CD4-positive, alpha-beta T cell treated with Interleukin-15 for 4 hours (primary cell): Measurements from ENCODE around the gene LRCH1.

Experiments used
- DNase-seq: peaks from one replicate; pipeline ENCODE4 v3.0.0-alpha.2; 2020; ENCODE audit warnings: low spot score

The LRCH1 gene

DNA sequence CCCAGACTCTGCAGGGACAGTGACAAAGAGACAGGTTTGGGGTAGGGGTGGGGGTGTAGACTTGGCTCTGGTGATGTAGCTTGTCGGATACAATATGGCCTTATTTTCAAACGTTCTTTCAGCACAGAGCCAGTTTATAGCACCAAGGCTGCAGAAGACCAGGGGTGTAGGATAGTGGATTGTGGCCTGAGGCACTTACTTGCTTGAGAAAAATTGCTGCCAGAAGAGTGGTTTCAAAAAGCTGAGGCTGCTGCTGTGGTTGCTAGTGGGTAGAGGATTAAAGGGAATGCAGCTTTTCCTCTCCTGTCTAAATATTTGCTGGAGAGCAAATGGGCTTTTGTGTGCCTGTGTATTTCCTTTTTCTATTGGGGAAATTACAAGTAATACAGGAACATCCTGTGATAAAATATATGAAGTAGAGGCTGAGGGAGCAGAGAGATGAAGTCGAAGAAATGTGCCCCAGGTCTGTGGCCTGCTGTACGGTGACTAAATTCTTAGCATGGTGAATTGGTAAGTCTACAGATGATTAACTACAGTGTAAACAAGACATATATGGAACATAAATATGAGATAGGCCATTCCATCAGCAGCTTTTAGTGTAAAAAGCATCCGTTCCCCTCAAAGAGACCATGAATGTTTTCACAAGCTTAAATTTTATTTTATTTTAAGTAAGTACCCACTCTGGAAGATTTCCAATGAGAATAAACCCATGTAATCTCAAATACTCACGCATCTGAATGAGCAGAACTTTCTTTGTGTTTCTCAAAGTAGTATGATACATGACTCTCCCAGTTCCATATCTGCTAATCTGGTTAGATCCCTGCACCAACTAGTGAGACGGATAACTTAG, 112.9 kb downstream of the LRCH1 start:
- DNase-seq = no peak

DNA sequence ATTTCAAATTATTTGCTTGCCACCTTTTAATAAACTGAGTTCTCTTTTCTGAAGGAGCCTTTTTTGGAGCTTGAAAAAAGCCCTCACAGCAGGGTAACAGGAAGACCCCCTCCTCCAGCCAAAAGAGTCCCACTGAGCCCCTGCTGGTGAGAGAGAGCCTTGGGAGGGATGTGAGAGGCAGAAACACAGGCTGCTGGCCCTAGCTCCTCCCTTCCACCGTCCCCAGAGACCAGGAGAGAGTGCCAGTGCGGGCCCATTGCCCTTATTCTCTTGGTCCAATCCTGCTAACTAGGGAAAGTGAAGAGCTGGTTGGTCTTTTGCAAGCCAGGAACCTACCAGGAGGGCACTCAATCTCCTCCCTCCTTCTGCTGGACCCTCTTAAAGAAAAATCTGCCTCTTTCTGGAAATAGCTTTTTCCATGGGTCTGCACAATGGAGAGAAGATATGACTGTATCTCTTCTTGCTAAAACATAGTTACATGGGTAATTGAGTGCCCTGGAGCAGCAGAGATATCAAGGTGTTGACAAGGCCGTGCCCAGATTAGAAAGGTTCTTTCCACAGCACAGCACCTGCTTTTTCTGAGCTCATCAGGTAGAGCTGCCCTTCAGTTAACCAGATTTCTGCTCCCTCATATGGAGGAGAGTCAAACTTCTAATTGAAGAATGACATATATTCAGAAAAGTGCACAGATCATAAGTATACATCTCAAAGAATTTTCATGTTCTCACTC, 113.9 kb downstream of the LRCH1 start:
- DNase-seq = no peak

DNA sequence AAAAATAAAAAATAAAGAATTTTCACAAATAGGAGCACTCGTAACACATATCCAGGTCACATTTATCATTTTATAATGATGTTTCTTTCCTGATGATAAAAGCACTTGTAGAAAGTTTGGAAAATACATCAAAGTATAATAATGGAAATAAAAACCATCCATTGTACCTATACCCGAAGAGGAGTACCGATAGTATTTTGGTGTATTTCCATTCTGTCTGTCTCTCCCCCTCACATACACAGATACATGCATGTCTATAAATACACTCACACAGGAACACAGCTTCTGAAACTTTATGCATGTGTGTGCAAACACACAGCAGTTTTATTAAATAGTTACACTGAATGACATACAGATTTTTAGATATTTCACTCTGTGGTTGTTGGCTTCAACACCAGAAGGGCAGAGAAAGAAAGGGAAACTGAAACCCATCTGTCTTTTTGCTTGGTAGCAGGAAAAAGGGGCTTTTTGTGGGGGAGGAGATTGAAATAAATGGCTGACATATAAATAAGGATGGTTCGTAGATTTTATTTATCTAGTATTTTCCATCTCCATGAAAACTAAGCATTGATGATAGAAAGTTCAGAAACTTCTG, 114.8 kb downstream of the LRCH1 start:
- peak; percentile 54 for DNase-seq

GRCh38 chr13:46668302-46668720, 115.3 kb downstream of the LRCH1 start:
- no peak for DNase-seq

DNA sequence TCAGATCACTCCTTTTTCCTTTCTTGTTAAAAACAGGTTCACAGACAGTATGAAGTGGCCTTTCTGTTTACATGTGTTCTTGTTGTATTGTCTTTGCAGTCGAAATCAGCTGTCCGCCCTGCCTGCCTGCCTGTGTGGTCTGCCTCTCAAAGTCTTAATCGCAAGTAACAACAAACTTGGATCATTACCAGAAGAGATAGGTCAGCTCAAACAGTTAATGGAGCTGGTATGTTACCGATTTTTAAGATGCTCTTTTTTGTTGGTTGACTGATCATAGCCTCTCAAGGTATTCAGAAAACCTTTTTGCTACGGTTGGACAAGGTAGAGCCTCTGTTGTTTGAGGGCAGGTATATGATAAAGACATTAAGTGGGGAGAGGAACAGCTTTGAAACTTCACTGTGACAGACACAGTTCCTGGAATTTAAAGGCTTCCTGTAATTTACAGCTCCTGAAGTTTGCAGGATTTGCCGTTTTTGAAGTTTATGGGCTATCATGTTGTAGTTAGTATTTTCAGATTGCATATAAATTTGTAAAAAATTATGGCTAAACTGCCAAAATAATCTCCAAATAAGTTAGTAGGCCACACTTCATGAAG, 116.1 kb downstream of the LRCH1 start:
- no peak for DNase-seq

DNA sequence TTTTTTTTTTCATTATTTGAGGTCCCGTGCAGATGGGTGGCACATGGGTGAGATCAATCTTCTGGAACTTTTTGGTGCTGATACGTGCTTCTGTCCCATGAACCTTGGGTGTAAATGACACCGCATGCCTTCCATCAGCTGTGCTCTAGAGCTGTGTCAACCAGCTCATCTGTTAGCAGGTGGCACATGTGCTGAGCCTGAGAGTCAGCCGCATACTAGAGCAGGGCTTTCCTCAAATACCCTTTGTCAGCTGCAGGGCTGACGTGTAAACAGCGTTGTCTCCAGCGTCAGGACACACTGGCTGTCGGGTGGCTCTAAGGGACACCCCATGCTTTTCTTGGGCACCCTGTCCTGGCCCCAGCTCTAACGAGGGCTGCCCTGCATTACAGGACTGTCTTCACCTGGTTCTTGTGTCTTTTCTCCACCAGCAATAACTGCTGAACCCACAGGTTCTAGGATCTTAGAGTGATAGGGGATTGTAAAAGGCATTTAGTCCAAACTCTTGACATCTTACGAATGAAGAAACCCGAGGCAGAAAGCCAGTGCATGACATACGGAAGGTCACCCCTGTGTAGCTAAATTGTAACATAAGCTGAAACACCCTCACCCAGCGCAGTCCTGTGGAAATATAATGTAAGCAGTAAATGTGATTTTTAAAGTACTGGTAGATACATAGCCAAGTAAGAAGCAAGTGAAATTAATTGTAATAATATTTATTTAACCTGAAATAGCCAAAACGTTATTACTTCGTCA, 119.5 kb downstream of the LRCH1 start:
- no peak for DNase-seq

- DNase-seq = no peak
These were observed 122.0 kb downstream of the LRCH1 start for GRCh38 chr13:46675016-46675415.

GRCh38 chr13:46676378-46676725, 123.4 kb downstream of the LRCH1 start:
- no peak for DNase-seq

DNA sequence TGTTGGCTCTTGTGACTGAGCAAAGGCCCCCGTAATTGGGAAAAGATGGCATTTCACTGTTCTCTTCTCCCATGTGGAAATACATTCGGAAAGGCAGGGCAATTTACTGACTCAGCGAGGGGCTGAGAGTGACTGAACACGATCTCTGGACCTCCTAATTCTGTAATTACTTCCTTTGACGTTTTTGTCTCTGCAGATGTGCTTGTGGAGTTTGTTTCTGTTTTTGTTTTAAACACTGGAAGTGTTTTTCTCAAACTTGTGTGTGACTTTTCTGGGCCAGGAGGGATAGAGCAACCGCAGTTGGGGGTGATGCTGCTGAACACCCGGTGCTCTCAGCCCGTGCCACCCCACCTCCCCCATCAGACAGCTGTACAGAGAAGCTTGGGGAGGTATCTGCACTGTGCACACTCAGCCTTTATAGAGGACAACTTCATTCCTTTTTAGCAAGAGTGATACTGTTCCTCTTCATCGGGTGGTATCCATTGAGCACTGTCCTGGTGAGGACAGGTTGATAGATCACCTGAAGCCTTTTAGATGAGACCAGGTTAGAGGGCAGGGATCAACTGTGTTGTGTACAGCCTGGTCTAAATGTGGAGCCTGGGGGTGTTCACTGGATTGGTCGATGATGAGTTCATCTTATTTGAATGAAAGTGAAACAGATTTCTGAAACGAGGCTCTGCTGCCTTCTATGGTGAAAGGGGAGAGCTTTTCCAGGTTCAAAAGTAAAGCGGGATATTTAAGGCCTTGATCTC, 126.6 kb downstream of the LRCH1 start:
- DNase-seq = peak; percentile 29

DNA sequence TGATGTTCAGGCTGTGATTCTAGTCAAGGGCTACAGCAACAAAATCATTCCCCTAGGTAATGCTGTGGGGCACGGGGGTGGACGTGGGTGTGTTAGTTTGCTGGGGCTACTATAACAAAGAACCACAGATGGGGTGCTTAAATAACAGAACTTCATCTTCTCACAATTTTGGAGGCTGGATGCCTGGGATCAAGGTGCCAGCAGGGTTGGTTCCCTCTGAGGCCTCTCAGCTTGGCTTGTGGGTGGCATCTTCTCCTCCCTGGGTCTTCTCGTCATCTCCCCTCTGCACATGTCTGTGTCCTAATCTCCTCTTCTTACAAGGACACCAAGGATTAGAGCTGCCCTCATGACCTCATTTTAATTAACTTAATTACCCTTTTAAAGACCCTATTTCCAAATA, 129.0 kb downstream of the LRCH1 start:
- DNase-seq = no peak

DNA sequence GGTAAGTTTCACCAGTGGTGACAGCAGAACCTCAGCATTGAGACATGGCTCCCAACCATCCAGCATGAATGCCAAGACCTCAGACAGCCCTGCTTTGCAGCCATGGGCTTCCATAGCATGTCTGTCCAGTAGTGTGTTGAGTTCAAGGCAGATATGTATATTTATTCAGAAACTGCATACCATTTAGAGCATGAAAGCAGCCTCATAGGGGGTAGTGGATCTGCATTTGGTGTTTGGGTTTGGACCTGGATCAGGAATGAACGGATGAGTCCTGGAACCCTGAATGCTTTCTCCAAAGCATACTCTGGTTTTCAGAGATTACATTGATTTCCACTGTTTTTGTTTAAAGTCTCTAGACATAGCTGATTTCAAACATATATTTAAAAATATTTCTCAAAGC, 129.7 kb downstream of the LRCH1 start:
- DNase-seq = no peak

DNA sequence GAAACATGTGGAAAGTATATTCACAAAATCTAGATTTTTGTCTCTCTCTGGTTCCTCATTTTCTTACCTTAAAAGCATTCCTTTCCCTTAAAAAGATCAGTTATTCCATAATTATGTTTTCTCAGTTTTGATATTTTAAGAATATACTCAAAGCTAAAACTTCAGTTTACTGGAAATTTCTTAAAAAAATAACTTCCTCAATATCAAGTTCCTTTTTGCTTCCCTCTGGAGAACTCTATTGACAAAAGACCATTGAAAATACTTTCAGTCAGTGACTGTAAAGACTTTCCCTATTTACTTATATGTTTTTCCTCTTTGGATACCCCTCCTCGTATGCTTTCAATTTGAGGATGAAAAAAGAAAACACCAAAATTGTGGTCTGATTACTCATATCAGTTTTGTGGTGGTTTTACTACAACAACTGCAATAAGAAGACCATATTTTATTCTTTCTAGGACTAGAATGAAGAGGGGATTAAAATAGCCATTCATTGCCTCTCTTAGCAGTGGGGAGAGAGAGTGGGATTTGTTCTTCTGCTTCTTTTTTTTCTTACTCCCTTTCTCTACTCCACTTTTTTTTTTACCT, 130.8 kb downstream of the LRCH1 start:
- no peak for DNase-seq

DNA sequence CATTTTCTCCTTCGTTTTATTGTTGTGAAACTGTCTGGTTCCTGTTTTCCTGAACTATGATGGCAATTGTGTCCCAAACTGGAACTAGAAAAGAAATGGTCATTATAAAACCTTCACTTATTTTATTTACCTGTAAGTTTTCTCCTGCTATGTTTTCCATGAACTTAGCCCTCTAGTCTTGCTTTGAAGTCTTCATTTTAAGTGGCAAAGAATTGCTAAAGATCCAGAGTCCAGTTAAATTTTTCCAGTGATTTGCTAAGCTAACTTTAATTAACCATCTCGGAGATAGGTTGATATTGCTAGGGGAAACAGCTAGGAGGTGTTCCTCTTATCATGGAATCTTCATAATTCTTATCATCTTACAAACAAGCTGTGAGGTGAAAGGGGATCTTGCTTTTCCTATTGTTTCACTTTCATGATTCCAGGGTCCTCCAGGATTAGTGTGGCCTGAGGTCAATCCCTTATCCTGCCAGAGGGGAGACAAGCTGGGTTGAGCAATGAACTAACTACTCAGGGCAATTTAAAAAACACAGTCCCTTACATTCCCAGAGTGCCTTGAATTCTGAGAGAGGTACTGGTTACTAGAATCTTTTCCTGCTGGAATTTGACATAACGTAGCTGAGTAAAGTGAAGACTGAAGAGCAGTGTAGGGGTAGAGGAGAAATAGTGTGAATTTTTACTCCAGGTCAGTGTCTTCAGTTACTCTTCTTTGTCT, 131.5 kb downstream of the LRCH1 start:
- DNase-seq = no peak

DNA sequence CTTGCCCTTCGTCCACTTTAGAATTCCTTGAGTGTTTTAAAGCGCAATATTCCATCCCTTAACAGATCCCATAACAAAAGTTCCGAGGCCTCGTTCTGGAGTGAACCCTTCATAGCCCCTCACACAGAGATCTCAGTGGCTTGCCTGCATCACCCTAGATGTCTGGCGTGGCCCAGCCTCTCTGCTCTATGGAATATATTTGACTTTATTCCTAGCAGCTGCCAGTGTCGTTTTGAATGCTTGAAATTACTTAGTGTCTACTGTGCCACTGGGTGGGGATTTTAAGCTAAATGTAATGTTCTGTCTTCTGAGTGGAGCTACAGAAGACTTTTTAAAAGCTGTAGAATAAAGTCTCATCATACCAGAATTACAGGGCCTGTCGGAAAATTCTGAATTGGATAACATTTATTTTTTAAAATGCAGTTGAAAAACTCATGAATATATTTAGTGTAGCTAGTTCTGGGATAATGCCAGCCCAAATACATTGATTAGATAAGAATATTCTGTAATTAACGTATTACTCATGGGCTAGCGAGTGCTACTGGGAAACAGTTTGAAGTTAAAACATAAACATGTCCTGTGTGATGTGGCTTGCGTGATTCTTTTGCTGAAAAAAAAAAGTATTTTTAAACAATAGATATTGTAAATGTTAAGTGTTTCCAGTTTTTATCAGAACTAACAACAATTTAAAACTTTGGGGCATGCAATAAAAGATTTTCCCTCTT, 132.2 kb downstream of the LRCH1 start:
- DNase-seq = no peak

DNA sequence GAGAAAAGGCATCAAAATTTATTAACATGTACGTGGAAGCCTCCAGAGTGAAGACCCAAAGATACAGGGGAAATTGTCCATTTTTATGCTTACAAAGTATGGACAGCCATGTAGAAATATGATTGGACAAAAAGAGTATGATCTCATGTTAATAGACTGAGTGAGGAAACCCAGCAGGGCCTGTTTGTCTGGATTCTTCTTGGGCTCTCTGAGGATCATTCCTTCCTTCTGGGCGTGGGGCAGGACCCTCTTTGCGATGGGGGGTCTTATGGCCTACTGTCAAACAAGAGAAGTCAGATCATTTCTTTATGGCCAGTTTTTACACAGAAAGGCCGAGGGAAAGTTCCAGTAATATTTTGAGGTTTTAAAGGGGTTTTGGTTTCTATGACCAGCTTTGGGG, 133.2 kb downstream of the LRCH1 start:
- DNase-seq = no peak

DNA sequence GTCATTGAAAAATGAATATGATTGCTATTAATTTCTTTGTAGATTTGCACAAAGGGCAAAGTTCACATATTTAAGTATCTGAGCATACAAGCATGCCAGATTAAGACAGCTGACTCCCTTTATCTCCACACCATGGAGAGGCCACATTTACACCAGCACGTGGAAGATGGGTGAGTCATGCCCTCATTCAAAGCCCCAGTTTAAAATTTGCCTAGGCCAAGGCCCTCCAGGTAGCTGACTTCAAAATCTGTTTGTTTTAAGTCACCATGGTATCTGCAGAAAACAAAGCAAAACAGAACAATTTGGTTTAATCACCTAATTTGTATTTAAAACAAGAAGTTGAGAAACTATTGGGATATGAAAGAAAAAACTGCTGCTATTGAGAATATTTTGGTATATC, 134.8 kb downstream of the LRCH1 start:
- DNase-seq = peak; percentile 64

DNA sequence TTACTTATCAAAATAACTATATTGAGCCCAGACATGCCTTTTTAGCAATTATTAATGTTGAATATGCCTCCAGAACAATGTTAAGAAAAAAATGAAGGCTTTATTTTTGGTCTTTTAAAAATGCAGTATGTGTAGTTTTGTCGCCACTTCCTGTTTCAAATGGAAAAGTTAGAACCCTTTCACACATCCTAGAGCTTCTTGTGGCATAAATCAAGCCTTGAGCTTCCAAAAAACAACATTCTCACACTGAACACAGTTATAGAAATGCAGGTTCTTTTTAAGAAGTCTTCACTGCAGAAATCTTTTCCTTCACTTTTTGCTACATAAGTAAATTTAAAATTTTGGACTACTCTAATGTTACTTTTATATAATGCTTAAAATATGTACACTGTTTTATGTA, 135.3 kb downstream of the LRCH1 start:
- no peak for DNase-seq

GRCh38 chr13:46698014-46698413, 145.0 kb downstream of the LRCH1 start:
- no peak for DNase-seq

GRCh38 chr13:46698910-46699460, 146.0 kb downstream of the LRCH1 start:
- DNase-seq = no peak
